ENCODE data around the gene TNFRSF9. TPM values are rescaled to one million over a fixed set of nuclear protein-coding genes. Genes with fewer than 3 reads are reported as not detected.
A peak's percentile ranks its signal among the peaks of the same experiment; 100 is the strongest.

Gene TNFRSF9
- total and polyA plus RNA-seq, 9 of the 15 experiments (the other 6 are each of a cell fraction or from before 2014, with no cell fraction given), result 0.04 to 0.29 (median 0.08) TPM; not detected in 1

DNA sequence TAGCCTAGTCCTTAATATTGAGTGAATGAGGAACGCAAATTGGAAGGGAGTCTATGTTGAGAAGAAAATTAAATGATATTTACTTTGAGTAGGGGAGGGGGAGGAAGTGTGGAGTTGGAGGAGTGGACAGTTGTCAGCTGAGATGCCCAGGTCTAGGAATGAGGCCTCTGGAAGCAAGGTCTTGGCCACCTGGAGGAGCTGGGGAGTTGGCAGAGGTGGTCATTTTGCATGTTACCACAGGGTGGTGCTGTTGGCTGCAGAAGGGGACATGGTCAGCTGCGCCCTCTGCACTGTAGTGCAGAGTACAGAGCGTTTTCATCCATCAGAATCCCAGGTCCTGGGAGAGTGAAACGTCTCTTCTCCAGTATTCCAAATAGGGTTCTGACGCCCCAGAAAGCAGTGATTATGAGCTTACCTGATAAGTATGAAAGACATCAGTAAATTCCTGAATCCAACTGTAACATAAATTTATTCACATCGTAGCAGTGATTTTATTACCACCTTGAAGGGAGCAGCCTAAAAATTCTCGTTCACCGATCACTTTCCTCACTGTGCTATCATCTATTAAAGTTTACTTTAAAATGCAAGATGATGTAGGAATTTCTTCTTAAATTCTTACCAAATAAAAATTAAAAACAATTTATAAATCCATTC lies 34.7 kb upstream of the TNFRSF9 start:
- Histone ChIP-seq H3K9me1 (ENCODE audit: control insufficient read depth, insufficient read depth, low read length) (no peaks in the 10 kb centered on the region), H2AFZ (ENCODE audit: low read depth, low read length) (no peak overlapping the region), H3K27me3 (ENCODE audit: control insufficient read depth in 2 of 2, insufficient read depth in 2 of 2, low read length in 2 of 2) (no peaks in the 10 kb centered on the region), H3K27ac (ENCODE audit: extremely low read depth, low read depth, low read length) (no peak overlapping the region), H3K4me3 (no peak overlapping the region), H3K79me2 (ENCODE audit: control insufficient read depth, insufficient read depth, low read length) (peaks cover 18% of the 10 kb centered on the region; the same call in 2 of the 3 replicates), H3K9me3 (replicated peaks; ENCODE audit: control insufficient read depth, insufficient read depth, low read depth, low read length) (no peaks in the 10 kb centered on the region), H4K20me1 (replicated peaks; ENCODE audit: control insufficient read depth, insufficient read depth, low read length) (peaks cover 9% of the 10 kb centered on the region; the same call in 1 of the 2 replicates), H3K36me3 (ENCODE audit: control insufficient read depth, insufficient read depth, low read length) (peaks cover 76% of the 10 kb centered on the region), H3K4me1 (replicated peaks in 1 of 2; ENCODE audit: control insufficient read depth in 2 of 2, insufficient read depth in 2 of 2, low read length in 2 of 2) (no peaks in the 10 kb centered on the region), H3K4me2 (ENCODE audit: insufficient read depth, low read length) (no peak overlapping the region), H3K9ac (ENCODE audit: insufficient read depth in 1 of 2, low read depth in 2 of 2, low read length in 2 of 2) (no peak overlapping the region)
- POLR2A ChIA-PET, result interaction anchor here (0.6 to 2.0 kb wide), 6 partner anchors 9 to 374 kb away, joined by 3 to 8 read pairs (median 4); partner anchors contain the start of gene PARK7
- FAIRE-seq (peak; percentile 85), DNase-seq (ENCODE audit: extremely low read depth in 1 of 4, low spot score in 3 of 4) (peak; percentile 83 to 87 (median 86)), ATAC-seq (peak; percentile 100)
- CTCF ChIA-PET (ENCODE audit: low intra/inter-chr PET ratio), result interaction anchor here (1.3 to 2.8 kb wide), 4 partner anchors 40 to 375 kb away, joined by 5 to 37 read pairs (median 29); no protein-coding TSS in a partner anchor
- no TSS peak for BruUV-seq (replicated peaks)
- in situ Hi-C loops (cut with MboI), result loop anchor here (5.0 kb wide), 1 partner anchor 37 kb away; no protein-coding TSS in a partner anchor
- WGBS (ENCODE audit: insufficient coverage, low coverage, missing lambda C conversion rate), result 73% methylated on average over 8 of the region's 8 CpGs
- intact Hi-C loops (cut with micrococcal nuclease), result loop anchor here (2.0 kb wide), 1 partner anchor 39 kb away; no protein-coding TSS in a partner anchor
- TF ChIP-seq ELF4 (CRISPR knock-in tag; IDR thresholded peaks at IDR 0.05) (0 out of 2 replicates have a peak, but pooled peaks have one; percentile 53), NFIC (IDR thresholded peaks at IDR 0.05) (peak; percentile 42), MYNN (IDR thresholded peaks at IDR 0.05) (peak; percentile 66; the same call in 1 of the 2 replicates), MYNN (CRISPR knock-in tag; IDR thresholded peaks at IDR 0.05) (no peak), HBP1 (CRISPR knock-in tag; IDR thresholded peaks at IDR 0.05) (0 out of 2 replicates have a peak, but pooled peaks have one; percentile 46), JUND (IDR thresholded peaks at IDR 0.05; ENCODE audit: borderline replicate concordance, low read depth, low read length) (peak; percentile 30; the same call in 1 of the 2 replicates), JUND (tag; IDR thresholded peaks at IDR 0.05; ENCODE audit: borderline replicate concordance, low read depth, low read length) (no peak; the same call in 2 of the 3 replicates), CREM (IDR thresholded peaks at IDR 0.05; ENCODE audit: low read depth) (peak; percentile 56), BMI1 (IDR thresholded peaks at IDR 0.05; ENCODE audit: low read length) (no peak)
- TF ChIP-seq, protein P1, sequence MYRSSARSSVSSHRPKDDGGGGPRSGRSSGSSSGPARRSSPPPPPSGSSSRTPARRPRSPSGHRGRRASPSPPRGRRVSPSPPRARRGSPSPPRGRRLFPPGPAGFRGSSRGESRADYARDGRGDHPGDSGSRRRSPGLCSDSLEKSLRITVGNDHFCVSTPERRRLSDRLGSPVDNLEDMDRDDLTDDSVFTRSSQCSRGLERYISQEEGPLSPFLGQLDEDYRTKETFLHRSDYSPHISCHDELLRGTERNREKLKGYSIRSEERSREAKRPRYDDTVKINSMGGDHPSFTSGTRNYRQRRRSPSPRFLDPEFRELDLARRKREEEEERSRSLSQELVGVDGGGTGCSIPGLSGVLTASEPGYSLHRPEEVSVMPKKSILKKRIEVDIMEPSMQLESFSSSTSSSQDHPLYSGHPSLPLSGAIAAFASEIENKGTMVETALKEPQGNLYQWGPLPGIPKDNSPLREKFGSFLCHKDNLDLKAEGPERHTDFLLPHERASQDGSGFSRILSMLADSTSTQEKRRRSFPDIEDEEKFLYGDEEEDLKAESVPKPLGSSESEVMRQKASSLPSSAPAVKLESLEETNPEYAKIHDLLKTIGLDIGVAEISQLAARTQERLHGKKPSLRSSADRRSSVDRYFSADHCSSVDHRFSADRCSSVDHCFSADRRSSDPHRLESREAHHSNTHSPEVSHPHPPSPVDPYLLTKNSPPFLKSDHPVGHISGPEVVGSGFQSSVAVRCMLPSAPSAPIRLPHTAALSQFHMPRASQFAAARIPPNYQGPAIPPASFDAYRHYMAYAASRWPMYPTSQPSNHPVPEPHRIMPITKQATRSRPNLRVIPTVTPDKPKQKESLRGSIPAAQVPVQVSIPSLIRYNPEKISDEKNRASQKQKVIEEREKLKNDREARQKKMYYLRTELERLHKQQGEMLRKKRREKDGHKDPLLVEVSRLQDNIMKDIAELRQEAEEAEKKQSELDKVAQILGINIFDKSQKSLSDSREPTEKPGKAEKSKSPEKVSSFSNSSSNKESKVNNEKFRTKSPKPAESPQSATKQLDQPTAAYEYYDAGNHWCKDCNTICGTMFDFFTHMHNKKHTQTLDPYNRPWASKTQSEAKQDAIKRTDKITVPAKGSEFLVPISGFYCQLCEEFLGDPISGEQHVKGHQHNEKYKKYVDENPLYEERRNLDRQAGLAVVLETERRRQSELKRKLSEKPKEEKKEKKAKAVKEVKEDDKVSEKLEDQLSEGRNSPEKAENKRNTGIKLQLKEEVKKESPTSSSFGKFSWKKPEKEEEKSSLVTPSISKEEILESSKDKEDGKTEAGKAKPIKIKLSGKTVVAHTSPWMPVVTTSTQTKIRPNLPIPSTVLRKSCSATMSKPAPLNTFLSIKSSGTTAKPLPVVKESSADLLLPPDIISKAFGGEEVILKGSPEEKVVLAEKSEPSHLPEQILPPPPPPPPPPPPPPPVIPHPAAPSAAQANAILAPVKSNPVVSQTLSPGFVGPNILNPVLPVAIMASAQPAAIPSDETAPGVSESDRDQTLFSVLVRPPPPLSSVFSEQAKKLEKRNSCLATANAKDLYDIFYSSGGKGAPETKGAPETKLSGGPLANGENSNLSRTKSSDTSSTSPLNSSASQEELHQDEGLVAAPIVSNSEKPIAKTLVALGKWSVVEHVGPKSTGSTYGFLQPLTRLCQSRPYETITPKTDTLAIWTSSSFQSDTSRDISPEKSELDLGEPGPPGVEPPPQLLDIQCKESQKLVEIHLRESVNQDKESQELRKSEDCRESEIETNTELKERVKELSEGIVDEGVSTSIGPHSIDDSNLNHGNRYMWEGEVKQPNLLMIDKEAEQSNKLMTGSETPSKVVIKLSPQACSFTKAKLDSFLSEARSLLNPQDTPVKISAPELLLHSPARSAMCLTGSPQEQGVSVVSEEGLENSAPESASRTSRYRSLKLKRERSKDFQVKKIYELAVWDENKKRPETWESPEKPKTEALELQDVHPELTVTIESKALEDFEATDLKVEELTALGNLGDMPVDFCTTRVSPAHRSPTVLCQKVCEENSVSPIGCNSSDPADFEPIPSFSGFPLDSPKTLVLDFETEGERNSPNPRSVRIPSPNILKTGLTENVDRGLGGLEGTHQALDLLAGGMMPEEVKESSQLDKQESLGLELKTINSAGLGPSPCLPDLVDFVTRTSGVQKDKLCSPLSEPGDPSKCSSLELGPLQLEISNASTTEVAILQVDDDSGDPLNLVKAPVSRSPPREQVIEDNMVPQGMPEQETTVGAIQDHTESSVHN (IDR thresholded peaks at IDR 0.05; ENCODE audit: borderline replicate concordance in 1 of 2, low read depth in 1 of 2), result no peak

Data from K562 (cell line).